HG02759 (cell line): ENCODE results near the gene BPIFA2.

ENCODE experiments used
- ATAC-seq: cut with Tn5 transposase; IDR thresholded peaks from one replicate; pipeline ENCODE4 v1.9.1; 2021; ENCODE audit warnings: mild to moderate bottlenecking, moderate library complexity; ENCODE audit not compliant: unreplicated experiment

Gene BPIFA2

GRCh38 chr20:33192912-33193501 lies 25.0 kb downstream of the BPIFA2 start:
- ATAC-seq: no peak

GRCh38 chr20:33199026-33199425 lies 31.1 kb downstream of the BPIFA2 start:
- ATAC-seq: no peak

- ATAC-seq: no peak
Observed at GRCh38 chr20:33202451-33202850, 34.5 kb downstream of the BPIFA2 start.

- no peak for ATAC-seq
Observed at GRCh38 chr20:33203444-33203843, 35.5 kb downstream of the BPIFA2 start.

GRCh38 chr20:33209789-33210188 lies 41.8 kb downstream of the BPIFA2 start:
- ATAC-seq: no peak

GRCh38 chr20:33210371-33210770 lies 42.4 kb downstream of the BPIFA2 start:
- no peak for ATAC-seq

- no peak for ATAC-seq
Observed at GRCh38 chr20:33211817-33212424, 44.0 kb downstream of the BPIFA2 start.

- no peak for ATAC-seq
Observed at GRCh38 chr20:33217052-33217451, 49.1 kb downstream of the BPIFA2 start, which contains the start of gene BPIFA3. Gene BPIFA3, plus strand, starts transcription at chr20:33217352. Its CDS starts 185 bp downstream, at chr20:33217537.

- no peak for ATAC-seq
Observed at GRCh38 chr20:33224399-33224798, 56.4 kb downstream of the BPIFA2 start.

GRCh38 chr20:33229843-33230242 lies 61.9 kb downstream of the BPIFA2 start:
- ATAC-seq: no peak
